KOPT-K1 (cell line): Measurements from ENCODE around the gene TMEM244.
"Not testable (repeated sequence)": the region's sequence is repeated elsewhere in the genome, so short reads cannot be mapped to it uniquely, and the experiment has no call there.

ENCODE experiments used
- H3K27ac ChIP-seq: fragments of 200-600 bp; sonication (generic); 2 replicates; pipeline ENCODE4 v1.5.1; 2016; ENCODE audit warnings: antibody characterized with exemption, mild to moderate bottlenecking, low read depth, low read length; ENCODE audit not compliant: poor library complexity, severe bottlenecking
- H3K36me3 ChIP-seq: fragments of 200-600 bp; sonication (generic); 2 replicates; pipeline ENCODE4 v1.5.1; 2017; ENCODE audit warnings: antibody characterized with exemption, mild to moderate bottlenecking, low read length, moderate library complexity; ENCODE audit not compliant: insufficient read depth
- H3K9me3 ChIP-seq: fragments of 200-600 bp; sonication (generic); 2 replicates; pipeline ENCODE4 v1.5.1; 2017; ENCODE audit warnings: antibody characterized with exemption, low read length, mild to moderate bottlenecking; ENCODE audit not compliant: insufficient read depth, poor library complexity, severe bottlenecking

The TMEM244 gene

DNA sequence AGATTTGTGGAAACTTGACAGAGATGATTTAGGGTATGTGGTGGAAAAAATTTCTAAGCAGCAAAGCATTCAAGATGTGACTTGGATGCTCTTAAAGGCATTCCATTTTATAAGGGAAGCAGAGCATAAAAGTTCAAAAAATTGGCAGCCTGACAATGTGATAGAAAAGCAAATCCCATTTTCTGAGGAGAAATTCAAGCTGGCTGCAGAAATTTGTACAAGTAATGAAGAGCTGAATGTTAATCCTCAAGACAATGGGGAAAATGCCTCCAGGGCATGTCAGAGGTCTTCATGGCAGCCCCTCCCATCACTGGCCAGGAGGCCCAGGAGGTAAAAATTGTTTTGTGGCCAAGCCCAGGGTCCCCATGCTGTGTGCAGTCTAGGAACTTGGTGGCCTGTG is 58.2 kb downstream of the TMEM244 start:
- not testable (repeated sequence) for H3K9me3 ChIP-seq, H3K36me3 ChIP-seq, H3K27ac ChIP-seq

DNA sequence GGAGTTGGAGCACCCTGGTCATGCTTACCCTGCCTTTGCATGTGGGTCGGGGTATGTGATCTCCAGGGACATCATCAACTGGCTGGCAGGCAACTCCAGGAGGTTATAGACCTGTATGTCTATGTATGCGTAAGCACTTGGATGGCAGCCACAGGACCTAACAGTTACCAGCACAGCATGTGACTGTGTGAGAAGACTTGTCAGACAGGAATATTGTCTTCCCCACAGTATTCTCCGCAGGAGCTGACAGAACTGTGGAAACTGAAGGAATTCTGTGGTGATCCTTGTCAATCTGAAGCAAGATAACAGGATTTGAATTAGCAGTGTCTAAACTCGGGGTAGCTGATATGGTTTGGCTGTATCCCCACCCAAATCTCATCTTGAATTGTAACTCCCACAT is 59.2 kb downstream of the TMEM244 start:
- Histone ChIP-seq H3K36me3 (no peaks in the 10 kb centered on the region), H3K9me3 (peaks cover 9% of the 10 kb centered on the region), H3K27ac (no peak overlapping the region)

DNA sequence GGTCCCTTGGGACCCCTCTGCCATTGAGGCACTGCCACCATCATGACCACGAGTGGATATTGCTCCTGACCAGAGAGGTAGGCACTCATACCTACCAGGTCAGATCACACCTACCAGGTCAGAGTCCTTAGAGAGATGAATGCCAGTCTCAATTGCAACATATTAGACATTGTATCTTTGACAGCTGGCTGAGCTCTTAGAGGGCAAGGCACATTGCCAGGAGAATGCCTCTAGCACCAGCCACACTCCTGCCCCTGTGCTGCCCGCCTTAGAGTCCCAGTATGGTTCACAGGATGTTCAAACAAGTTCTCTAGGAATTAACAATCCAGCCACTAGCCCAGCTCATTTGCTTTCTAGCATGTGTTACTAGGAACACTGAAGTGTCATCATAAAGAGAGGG is 65.9 kb downstream of the TMEM244 start:
- H3K36me3 ChIP-seq, result no peaks in the 10 kb centered on the region
- no peak overlapping the region for H3K27ac ChIP-seq
- H3K9me3 ChIP-seq, result no peaks in the 10 kb centered on the region

DNA sequence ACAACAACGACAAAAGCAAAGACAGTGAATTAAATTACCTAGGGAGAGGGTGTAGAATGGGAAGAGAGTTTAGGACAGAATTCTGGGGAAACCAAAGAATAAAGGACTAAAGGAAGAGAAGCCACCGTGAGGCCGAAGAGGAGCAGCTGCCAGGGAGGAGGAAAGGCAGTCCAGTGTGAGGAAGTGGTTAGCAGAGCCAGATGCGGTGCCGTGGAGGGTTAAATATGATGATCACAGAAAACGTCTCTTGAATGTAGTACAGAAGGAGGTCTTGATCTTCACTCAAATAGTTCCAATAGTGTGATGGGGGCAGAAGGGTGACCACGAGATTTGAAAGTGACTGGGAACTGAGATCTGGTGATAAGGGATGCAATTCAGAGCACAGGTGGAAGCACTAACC is 67.7 kb downstream of the TMEM244 start:
- Histone ChIP-seq H3K9me3 (no peaks in the 10 kb centered on the region), H3K36me3 (no peaks in the 10 kb centered on the region), H3K27ac (no peak overlapping the region)

DNA sequence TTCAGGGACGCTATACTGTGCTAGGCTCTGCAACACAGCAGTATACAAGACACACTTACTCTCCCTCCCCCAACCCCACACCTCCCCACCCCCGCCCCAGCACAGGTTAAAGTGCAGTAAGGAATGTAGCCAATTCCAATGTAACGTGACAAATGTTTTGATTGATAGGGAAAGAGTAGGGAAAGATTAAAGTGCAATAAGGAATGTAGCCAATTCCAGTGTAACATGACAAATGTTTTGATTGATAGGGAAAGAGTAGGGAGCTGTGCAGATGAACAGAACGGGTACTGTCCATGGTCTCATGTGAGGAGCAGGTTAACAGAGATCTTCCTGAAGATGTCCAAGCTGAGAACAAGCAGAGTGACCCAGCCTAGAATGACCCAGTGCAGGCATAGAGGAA is 69.1 kb downstream of the TMEM244 start:
- Histone ChIP-seq H3K9me3 (no peaks in the 10 kb centered on the region), H3K36me3 (no peaks in the 10 kb centered on the region), H3K27ac (no peak overlapping the region)

DNA sequence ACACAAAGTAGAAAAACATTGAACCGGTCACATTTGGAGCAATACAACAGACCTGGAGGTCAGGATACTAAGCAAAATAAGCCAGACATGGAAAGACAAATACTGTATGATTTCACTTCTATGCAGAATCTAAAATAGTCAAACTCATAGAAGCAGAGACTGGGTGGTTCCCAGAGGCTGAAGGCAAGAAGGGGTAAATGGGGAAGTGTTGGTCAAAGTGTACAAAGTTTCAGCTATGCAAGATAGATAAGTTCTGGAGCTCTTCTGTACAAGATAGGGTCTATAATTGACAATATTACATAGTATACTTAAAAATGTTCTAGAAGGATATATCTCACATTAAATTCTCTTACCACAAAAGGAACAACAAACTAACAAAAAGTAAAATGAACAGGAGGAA is 70.3 kb downstream of the TMEM244 start:
- Histone ChIP-seq H3K27ac (no peak overlapping the region), H3K9me3 (no peaks in the 10 kb centered on the region), H3K36me3 (no peaks in the 10 kb centered on the region)

DNA sequence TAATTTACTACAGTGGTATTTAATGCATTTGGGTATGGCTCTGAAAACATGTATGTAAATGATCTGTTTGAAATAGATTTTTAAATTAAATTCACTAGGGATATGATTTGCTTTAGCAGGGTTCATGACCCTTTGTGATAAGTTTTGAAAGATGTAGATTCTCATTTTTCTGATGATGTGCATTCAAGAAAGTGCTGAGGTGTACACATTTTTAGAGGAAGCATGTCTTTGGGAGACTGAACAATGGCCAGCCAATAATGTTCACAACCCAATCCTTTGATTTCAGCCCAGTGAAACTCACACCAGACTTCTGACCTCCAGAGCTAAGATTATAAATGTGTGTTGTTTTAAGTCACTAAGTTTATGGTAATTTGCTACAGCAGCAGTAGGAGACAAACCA is 71.1 kb downstream of the TMEM244 start:
- Histone ChIP-seq H3K9me3 (no peaks in the 10 kb centered on the region), H3K36me3 (no peaks in the 10 kb centered on the region), H3K27ac (no peak overlapping the region)

DNA sequence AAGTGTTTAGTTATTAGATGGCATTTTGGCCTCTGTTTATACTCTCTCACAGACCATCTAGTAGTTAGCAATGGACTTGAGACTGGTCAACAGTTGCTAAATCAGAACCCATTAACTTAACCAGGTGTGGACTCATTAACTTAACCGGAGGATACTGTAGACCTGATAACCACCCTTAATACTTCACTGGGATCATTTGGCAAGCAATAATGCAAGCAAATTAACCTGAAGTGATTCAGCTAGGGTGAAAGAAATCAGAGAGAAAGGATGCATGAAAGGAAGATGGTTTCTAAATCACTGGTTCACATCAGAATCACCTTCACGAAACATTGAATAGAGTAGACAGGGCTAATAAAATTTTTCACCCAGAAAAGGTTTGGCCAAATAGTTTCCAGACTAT is 73.3 kb downstream of the TMEM244 start:
- no peaks in the 10 kb centered on the region for H3K9me3 ChIP-seq
- H3K36me3 ChIP-seq, result no peaks in the 10 kb centered on the region
- no peak overlapping the region for H3K27ac ChIP-seq

DNA sequence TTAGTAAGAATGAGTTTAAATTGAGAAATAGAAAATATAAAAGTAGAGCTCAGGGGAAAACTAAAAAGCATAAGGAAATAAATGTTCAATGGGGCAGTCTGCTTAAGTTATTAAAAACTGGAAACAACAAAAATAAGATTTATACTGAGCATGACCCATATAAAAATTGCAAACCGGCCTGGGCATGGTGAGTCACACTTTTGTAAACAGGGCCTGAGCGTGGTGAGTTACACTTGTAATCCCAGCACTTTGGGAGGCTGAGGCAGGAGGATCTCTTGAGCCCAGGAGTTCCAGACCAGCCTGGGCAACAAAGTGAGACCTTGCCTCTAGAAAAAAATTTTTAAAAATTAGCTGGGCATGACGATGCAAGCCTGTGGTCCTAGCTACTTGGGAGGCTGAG is 74.6 kb downstream of the TMEM244 start:
- no peaks in the 10 kb centered on the region for H3K9me3 ChIP-seq
- no peak overlapping the region for H3K27ac ChIP-seq
- no peaks in the 10 kb centered on the region for H3K36me3 ChIP-seq

DNA sequence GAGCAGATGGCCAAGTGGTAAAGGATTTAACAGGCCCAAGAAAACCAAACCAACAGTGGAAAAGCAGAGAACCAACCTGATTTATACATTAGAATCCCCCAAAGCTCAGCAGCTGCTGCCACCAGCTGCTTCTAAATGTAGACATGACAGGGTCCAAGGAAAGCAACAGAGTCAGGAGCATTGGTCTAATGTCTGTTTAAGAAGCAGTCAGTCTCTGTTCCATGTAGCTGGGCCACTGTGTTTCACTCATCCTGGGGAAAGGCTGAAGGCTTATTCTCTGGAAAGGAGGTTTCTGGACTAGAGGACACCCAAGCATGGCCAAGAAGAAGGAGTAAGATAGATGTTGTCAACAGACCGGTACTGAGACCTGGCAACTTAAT is 75.4 kb downstream of the TMEM244 start:
- peaks cover 3% of the 10 kb centered on the region for H3K9me3 ChIP-seq
- no peaks in the 10 kb centered on the region for H3K36me3 ChIP-seq
- no peak overlapping the region for H3K27ac ChIP-seq

DNA sequence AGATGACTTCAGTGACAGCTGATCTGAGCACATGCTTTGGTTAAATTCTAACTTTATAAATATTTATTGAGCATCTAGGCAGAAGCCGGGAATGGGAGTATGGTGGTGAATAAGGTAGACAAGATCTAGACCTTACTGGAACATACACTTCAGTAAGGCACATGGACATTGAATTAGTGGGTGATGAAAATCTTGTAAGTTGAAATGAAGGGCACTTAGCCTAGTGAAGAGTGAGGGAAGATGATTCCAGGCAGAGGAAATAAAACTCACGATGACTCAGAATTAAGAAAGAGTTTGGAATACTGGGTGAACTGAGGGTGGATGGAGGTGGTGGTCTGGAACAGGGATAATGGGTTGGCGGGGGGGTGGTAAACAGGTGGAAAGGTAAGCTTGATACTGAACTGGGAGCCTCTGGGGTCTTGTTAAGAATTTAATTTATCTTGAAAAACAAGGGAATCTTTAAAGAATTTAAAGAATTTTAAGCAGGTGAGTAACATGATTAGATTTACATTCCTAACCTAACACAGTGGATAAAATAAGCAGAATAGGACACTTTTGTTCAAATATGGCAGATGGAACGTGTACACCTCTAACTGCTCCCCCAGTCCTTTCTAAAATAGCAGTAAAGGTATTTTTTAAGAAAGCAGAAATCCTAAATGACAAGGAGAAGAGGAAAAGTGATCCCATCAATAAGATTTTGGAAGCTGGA is 75.9 kb downstream of the TMEM244 start:
- Histone ChIP-seq H3K36me3 (no peaks in the 10 kb centered on the region), H3K9me3 (peaks cover 3% of the 10 kb centered on the region), H3K27ac (no peak overlapping the region)
